UCSD-AML1 (cell line): ENCODE results near the gene IFT43.
"Not testable (repeated sequence)": the region's sequence is repeated elsewhere in the genome, so short reads cannot be mapped to it uniquely, and the experiment has no call there.

Source experiments
- DNase-seq: peaks from one replicate; lab custom pipeline; 2025; ENCODE audit not compliant: unreplicated experiment; lab: John Stamatoyannopoulos, UW

The IFT43 gene

DNA sequence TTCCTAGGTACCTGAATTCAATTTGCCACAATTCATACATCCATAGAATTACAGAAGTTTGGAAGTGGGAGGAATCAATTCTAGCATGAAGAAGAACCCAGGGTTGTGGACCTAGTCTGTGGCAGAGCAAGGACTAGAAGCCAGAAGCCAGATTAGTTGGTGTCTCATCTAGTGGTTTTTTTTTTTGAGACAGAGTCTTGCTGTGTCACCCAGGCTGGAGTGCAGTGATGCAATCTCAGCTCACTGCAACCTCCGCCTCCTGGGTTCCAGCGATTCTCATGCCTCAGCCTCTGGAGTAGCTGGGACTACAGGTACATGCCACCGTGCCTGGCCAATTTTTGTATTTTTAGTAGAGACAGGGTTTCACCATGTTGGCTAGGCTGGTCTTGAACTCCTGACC is 24.1 kb downstream of the IFT43 start:
- DNase-seq: not testable (repeated sequence)

DNA sequence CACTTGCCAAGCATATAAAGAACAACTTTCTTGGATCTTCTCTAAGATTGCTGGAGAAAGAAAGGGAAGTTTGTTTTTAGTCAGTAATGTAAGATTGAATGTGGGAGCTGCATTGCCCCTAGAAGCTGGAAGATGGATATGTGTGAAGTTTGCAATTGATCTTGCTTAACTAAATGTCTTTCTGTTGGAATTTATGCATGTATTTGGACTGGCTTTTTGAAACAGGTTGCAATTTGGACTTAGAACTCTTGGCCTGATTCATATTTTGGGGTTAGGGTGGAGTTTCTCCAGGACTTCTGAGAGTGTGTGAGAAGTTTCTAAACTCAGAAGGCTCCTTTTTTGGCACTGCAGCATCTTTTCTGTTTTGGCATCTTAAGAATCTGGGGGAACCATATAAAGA is 26.4 kb downstream of the IFT43 start:
- DNase-seq: no peak

DNA sequence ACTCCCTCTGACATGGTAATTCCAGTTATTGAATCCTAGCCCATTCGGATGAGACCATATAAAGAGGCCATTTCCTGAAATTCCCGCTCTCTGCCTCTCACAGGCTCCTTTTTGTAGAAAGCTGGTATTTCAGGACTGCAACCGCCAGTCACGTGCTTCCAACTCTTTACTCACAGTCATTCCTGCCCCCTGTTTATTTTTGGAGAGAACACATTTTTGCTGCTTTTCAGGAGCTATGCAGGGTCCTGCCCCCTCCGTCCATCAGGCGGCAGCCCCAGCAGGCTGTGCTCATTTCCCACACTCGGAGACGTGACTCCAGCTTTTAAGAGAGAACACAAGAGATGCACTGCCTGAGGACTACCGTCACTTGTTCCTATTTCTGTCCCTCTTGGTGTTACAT is 26.8 kb downstream of the IFT43 start:
- DNase-seq: no peak

DNA sequence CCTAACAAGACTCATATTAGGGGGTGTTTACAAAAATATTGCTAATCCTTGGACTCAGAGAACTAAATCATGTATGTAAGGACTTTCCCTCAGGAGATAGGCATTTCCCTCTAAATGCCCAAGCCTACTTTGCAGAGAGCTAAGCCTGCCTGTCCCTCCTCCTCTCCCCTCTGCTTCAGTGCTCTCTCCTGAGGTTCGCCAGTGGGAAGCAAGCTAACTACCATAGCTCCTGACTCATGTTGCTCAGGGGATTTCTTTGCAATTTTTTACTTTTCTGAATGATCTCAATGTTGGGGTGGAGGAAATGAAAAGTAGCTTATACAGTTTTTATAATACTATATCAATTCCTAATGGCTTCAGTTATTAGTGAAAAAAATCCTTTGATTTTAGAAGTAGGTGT is 29.6 kb downstream of the IFT43 start:
- DNase-seq: no peak

GRCh38 chr14:76015668-76016067 is 30.1 kb downstream of the IFT43 start:
- no peak for DNase-seq

DNA sequence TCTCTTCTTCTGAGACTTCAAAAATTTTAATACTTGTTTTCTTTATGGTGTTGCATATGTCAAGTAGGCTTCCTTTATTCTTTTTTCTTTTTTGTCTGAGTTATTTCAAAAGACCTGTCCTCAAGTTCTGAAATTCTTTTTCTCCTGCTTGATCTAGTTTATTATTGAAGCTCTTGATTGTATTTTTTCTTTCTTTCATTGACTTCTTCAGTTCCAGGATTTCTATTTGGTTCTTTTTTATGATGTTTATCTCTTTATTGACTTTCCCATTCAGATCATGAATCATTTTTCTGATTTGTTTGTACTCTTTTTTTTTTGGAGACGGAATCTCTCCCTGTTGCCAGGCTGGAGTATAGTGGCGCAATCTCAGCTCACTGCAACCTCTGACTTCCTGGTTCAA is 34.1 kb downstream of the IFT43 start:
- no peak for DNase-seq

DNA sequence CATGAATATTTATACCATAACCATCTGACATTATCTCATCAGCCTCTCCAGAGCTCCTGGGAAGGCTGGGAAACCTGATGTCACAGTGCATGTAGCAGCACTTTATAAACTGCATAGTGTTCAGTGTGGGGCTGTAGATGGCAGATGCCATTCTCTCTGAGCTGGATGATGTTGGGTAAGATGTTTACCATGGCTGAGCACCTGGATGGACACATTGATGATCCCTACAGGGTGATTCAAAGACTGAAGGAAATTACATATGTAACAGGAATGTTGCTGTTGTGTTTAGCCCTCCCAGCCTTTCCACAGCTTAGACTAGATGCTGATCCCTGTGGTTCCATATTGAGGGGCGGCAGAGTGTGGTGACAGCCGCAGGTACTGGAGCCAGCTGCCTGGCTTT is 37.4 kb downstream of the IFT43 start:
- no peak for DNase-seq

GRCh38 chr14:76023757-76024156 is 38.2 kb downstream of the IFT43 start:
- no peak for DNase-seq

DNA sequence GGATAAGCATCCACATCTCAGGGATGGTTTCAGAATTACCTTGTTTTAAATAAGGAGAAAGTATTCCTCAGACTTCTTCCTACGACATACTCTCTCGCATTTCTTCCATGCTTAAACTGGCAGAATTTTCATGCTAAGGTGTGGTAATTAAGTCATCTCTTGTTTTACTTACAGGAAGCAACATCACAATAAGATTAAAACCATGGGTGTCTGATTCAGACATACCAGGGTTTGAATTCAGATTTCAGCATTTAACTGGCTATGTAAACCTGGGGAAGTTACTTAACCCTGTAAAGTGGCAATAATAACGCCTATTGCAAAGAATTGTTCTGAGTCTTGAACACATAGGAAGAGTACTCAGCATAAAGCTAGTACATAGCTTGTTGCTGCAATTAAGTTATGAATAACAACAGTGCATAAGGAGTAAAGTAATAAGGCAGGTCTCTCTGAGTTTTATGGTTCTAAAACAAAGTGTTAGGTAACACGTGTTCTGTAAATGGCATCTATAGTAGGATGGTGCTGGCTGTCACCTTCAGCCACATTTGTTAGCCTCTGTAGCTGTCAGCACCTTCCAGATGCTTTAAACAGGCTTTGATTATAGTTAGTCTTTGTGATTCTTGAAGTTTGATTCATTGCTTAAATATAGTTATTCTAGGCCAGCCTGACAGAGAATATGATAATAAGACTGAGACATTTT is 38.8 kb downstream of the IFT43 start:
- DNase-seq: no peak

GRCh38 chr14:76034566-76034965 is 49.0 kb downstream of the IFT43 start:
- no peak for DNase-seq

- no peak for DNase-seq
These were observed 55.1 kb downstream of the IFT43 start for GRCh38 chr14:76040704-76041103.

- no peak for DNase-seq
These were observed 60.2 kb downstream of the IFT43 start for GRCh38 chr14:76045773-76046172.

DNA sequence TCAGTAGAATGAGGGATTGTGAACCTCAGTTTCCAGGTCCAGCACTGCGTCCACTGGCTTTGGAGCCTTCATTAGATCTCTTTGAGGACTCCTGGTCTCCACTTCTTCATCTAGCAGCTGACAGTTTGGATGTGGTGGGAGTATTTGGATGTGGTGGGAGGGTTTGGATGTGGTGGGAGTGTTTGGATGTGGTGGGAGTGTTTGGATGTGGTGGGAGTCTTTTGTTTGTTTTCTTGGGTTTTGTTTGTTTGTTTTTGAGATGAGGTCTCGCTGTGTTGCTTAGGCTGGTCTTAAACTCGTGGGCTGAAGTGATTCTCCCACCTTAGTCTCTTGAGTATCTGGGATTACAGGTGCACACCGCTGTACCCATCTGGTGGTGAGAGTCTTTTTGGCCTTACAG is 64.7 kb downstream of the IFT43 start:
- DNase-seq: no peak

DNA sequence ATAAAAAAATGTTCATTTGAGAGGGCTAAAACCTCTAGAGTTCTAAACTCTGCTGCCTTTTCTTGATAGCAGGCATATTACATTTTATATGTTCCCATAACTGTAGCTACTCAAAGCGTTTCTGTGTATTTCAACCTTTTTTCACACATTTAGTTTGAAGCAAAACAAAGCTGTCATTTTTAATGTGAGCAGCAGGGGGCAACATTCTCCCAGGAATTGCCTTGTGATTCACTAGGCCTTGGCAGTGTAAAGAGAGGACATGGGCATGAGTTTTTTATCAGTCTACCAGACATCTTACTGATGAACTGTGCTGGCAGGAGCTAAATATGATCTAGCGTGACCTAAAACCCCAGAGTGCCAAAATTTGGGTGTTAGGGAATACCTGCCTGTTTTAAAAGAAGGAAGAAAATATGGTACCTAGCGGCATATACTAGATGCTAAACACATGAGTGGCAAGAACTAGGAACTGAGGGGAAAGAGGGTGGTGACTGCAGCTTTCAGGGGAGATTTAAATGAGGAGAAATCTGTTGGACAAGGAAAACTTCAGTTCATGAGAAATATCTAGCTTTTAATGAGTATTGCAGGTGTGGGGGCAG is 65.3 kb downstream of the IFT43 start:
- no peak for DNase-seq

DNA sequence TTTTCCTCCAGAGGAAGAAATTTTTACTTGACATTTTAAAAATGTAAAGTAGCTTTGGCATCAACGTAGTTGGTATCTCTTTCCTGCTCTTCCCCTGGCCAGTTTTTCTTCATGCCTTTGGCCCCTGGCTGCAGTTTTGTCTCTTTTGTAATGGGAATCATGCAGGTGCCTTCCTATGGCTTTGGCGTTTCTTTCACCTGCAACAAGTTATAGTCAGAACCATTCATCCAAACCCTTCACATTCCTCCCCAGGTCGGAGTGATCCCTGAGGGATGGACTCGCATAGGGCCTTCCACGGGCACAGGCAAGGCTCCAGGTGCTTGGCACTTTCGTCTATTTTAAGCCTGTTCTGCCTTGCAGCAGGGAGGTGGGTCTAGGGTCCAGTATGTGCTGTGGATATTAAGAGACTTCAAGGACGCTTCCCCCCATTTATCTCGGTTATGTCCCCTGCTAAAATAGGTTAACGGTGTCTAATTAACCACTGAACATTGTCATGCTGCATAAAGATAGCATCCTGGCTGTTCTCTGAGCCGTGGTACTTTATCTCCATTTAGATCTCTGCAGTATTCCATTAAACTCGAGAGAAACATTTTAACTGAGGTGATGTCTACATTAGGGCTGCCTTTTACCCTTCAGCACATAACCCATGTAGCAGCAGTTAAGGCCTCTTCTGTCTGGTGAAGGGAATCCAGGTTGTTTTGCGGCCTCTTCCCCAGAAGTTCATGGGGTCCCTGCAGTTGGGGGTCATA is 66.3 kb downstream of the IFT43 start:
- DNase-seq: no peak

DNA sequence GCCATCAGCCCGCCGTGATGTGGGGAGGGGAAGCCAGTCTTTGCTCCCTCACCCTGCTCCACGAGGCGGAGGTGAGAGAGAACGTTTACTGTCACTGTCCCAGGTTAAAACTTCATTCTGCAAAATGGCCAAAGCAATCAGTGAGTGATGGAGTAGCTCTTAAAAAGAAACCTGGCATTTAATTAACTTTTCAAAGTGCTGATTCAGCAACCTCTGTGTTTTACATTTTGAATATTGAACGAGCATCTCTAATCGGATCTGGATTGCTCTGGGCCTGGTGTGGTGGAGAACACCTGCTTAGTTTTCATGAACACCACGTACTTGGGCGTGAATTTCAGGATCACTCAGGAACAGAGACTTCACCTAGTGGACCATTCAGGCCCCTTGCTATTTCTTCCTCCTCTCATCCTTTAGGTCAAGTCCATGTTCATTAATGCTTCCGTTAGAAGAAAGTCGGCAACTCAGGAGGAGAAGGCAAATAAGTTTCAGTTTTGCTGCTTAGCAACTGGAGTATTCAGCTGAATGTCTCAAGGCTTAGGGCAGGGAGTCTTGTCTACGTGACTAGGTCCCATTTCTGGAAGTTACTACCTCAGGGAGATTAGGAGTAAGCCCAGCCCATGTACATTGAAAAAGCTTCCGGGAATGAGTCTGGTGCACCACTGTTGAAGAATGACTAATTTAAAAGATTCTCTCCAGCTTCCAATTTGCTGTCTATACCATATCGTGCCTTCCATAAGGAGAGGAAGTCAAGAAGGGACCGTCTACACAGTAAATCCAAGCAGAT is 68.2 kb downstream of the IFT43 start:
- no peak for DNase-seq

- DNase-seq: no peak
These were observed 69.8 kb downstream of the IFT43 start for GRCh38 chr14:76055330-76055729.

GRCh38 chr14:76056128-76056527 is 70.6 kb downstream of the IFT43 start:
- no peak for DNase-seq

GRCh38 chr14:76057914-76058313 is 72.4 kb downstream of the IFT43 start:
- DNase-seq: no peak

DNA sequence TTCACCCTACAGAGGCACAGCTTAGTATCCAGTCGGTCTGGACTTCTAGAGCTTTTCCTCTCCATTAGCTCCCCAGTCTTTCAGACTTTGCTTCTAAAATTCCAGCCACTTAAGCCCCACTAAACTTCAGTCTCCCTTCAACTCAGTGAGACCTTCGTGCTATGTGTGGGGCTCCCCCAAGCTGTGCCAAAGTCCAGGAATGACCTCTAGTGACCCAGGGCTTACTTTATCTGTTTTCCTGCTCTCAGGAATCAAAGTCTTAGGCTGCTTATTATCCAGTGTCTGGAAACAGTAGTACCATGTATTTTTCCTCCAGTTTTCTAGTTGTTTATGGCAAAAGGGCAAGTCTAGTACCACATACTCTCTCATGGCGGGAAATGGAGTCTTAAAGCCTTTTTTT is 77.8 kb downstream of the IFT43 start:
- no peak for DNase-seq

DNA sequence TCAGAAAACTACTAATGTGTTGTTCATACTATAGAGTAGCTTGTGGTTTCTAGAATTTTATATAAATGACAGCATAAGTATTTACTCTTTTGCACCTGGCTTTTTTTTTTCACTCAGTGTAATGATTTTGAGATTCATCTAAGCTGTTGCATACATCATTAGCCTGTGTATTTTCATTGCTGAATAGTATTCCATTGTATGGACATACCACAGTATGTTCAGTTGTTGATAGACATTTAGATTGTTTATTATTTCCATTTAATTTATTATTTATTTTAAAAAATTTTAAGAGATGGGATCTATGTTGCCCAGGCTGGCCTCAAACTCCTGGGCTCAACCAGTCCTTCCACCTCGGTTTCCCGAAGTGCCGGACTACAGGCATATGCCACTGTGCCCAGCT is 80.0 kb downstream of the IFT43 start:
- DNase-seq: no peak

GRCh38 chr14:76067536-76067935 is 82.0 kb downstream of the IFT43 start:
- no peak for DNase-seq
